Endothelial cell of umbilical vein (primary cell): Measurements from ENCODE around the gene SIRT2. TPM values are rescaled to one million over a fixed set of nuclear protein-coding genes. Genes with fewer than 3 reads are reported as not detected.

Experiments
- BruUV-seq: library from RNA; stranded (reverse); fragments of 400-500 nt; replicated peaks from 2 replicates; lab custom pipeline; 2021; lab: Mats Ljungman, UMichigan
- CTCF ChIA-PET: fragments of 300-600, 350-600 bp; sonication (Branson Sonifier 250); formaldehyde crosslinking; loops from one replicate; lab custom pipeline; 2021; ENCODE audit warnings: antibody characterized with exemption, inconsistent platforms; lab: Charles Lee
- POLR2A ChIA-PET: fragments of 300-600, 350-600 bp; sonication (Branson Sonifier 250); formaldehyde crosslinking; loops from one replicate; lab custom pipeline; 2021; ENCODE audit warnings: antibody characterized with exemption, inconsistent platforms; lab: Charles Lee
- DNase-seq: peaks from one replicate; pipeline ENCODE4 v3.0.0-alpha.2; 2011; ENCODE audit warnings: low read depth, low spot score
- FAIRE-seq: peaks from 2 replicates; lab custom pipeline; 2011; peaks lifted over from hg19 to GRCh38; lab: Jason Lieb, UNC
- H2AFZ ChIP-seq: 2 replicates; pipeline ENCODE4 v1.6.0; 2012; ENCODE audit warnings: low read depth, low read length, control low read depth, inconsistent platforms
- H3K27ac ChIP-seq: 2 replicates; pipeline ENCODE4 v1.5.1; 2011; ENCODE audit warnings: low read depth, mild to moderate bottlenecking, control low read depth, low read length, moderate library complexity; ENCODE audit not compliant: insufficient read depth
- H3K27me3 ChIP-seq, 2 experiments: 2 replicates each; pipeline versions ENCODE4 v1.6.0 to v1.6.1; 2011; ENCODE audit warnings: low read length in 2 of 2, mixed read lengths in 1 of 2; ENCODE audit not compliant: control insufficient read depth in 2 of 2, insufficient read depth in 2 of 2
- H3K36me3 ChIP-seq, 2 experiments: 2 replicates in 1 of 2; 3 replicates in 1 of 2; pipeline ENCODE4 v1.5.1; 2011; ENCODE audit warnings: low read length in 2 of 2, mild to moderate bottlenecking in 1 of 2, moderate library complexity in 1 of 2; ENCODE audit not compliant: control insufficient read depth in 2 of 2, insufficient read depth in 2 of 2; ENCODE audit errors: extremely low read depth in 1 of 2
- H3K4me1 ChIP-seq: 3 replicates; pipeline ENCODE4 v1.5.1; 2011; ENCODE audit warnings: mild to moderate bottlenecking, low read length; ENCODE audit not compliant: control insufficient read depth, insufficient read depth; ENCODE audit errors: extremely low read depth
- H3K4me2 ChIP-seq: 2 replicates; pipeline ENCODE4 v1.6.1; 2011; ENCODE audit warnings: low read length, control low read depth, mixed read lengths; ENCODE audit not compliant: insufficient read depth
- H3K4me3 ChIP-seq, 3 experiments: fragments of 200-600 bp in 1 of 3; sonication (generic), shearing (Covaris generic) in 1 of 3; replicated peaks in 1 of 3; 2 replicates each; pipeline ENCODE4 v1.5.1; 2011 to 2016; ENCODE audit warnings: control low read depth in 3 of 3, low read length in 3 of 3, mild to moderate bottlenecking in 2 of 3, inconsistent platforms in 1 of 3, low read depth in 1 of 3, moderate library complexity in 1 of 3; ENCODE audit not compliant: insufficient read depth in 1 of 3
- H3K79me2 ChIP-seq: 2 replicates; pipeline ENCODE4 v1.6.0; 2012; ENCODE audit warnings: low read length, inconsistent platforms; ENCODE audit not compliant: control insufficient read depth, insufficient read depth
- H3K9ac ChIP-seq: replicated peaks from 2 replicates; pipeline ENCODE3; 2011; ENCODE audit warnings: low read length, control low read depth; ENCODE audit not compliant: insufficient read depth; ENCODE audit errors: extremely low read depth
- H3K9me1 ChIP-seq: replicated peaks from 3 replicates; pipeline ENCODE4 v1.6.0; 2011; ENCODE audit warnings: mild to moderate bottlenecking, low read length; ENCODE audit not compliant: control insufficient read depth, insufficient read depth; ENCODE audit errors: extremely low read depth
- H3K9me3 ChIP-seq: replicated peaks from 2 replicates; pipeline ENCODE4 v1.5.1; 2012; ENCODE audit warnings: low read length, inconsistent platforms; ENCODE audit not compliant: control insufficient read depth, insufficient read depth
- H4K20me1 ChIP-seq: replicated peaks from 2 replicates; pipeline ENCODE3; 2011; ENCODE audit warnings: mild to moderate bottlenecking, low read length; ENCODE audit not compliant: control insufficient read depth, insufficient read depth; ENCODE audit errors: extremely low read depth
- CTCF ChIP-seq, 2 donors: IDR thresholded peaks; 1 replicate in 1 of 2; 2 replicates in 1 of 2; pipeline ENCODE4 v1.5.1; 2011; ENCODE audit warnings: low read length in 2 of 2, mild to moderate bottlenecking in 2 of 2, moderate library complexity in 2 of 2, control low read depth in 1 of 2, inconsistent platforms in 1 of 2, low read depth in 1 of 2; ENCODE audit not compliant: insufficient read depth in 1 of 2; ENCODE audit errors: extremely low read depth in 1 of 2
- EZH2 ChIP-seq: IDR thresholded peaks from 2 replicates; pipeline ENCODE4 v1.6.1; 2012; ENCODE audit warnings: borderline replicate concordance, low read depth, mild to moderate bottlenecking, moderate library complexity, low read length, inconsistent platforms; ENCODE audit not compliant: severe bottlenecking
- GATA2 ChIP-seq: IDR thresholded peaks from 2 replicates; pipeline ENCODE4 v1.7.0; 2011; ENCODE audit warnings: low read depth, mild to moderate bottlenecking, moderate library complexity, mixed read lengths, low read length; ENCODE audit not compliant: insufficient read length, insufficient read depth
- JUN ChIP-seq: IDR thresholded peaks from 2 replicates; pipeline ENCODE4 v1.6.1; 2011; ENCODE audit warnings: borderline replicate concordance, low read depth; ENCODE audit not compliant: insufficient read length, insufficient read depth
- MYC ChIP-seq: IDR thresholded peaks from one replicate; pipeline ENCODE4 v1.6.1; 2011; ENCODE audit warnings: mild to moderate bottlenecking, low read depth, low read length
- POLR2A ChIP-seq: IDR thresholded peaks from 2 replicates; pipeline ENCODE4 v1.6.1; 2012; ENCODE audit warnings: low read depth, mild to moderate bottlenecking, control low read depth, low read length
- POLR2AphosphoS5 ChIP-seq: IDR thresholded peaks from 2 replicates; pipeline ENCODE4 v1.6.1; 2012; ENCODE audit warnings: low read depth, mild to moderate bottlenecking, control low read depth, low read length, moderate library complexity; ENCODE audit not compliant: insufficient read depth
- dilution Hi-C: fragments of 300-500 bp; cut with MboI; formaldehyde crosslinking; loops from one replicate; pipeline ENCODE4 v1.15.0; 2019; ENCODE audit warnings: low sequenced_read_pairs; ENCODE audit not compliant: extremely low pct_ligation_motif_present
- intact Hi-C: fragments of 100-400 bp; cut with micrococcal nuclease; formaldehyde crosslinking; loops from one replicate; pipeline ENCODE4 v1.10.0; 2022
- polyA plus RNA-seq, 4 experiments: library from polyadenylated mRNA; depleted of rRNA in 3 of 4; stranded (reverse) in 3 of 4; unstranded in 1 of 4; fragments of >200 nt; gene quantifications; 2 replicates each; pipeline versions ENCODE4 v1.2.1 to v1.2.3, GENCODE V29; 2011 to 2012; ENCODE audit warnings: missing spikeins in 1 of 4
- total RNA-seq: library from RNA; stranded (reverse); gene quantifications from 2 replicates; pipeline ENCODE4 v1.2.3, GENCODE V29; 2021
- TF ChIP-seq, protein P1 (sequence below): IDR thresholded peaks from 2 replicates; pipeline ENCODE4 v1.6.1; 2011; ENCODE audit not compliant: insufficient read depth, insufficient read length

Gene SIRT2
- total and polyA plus RNA-seq, 2 donors (not counting 3 experiments of a cell fraction or from before 2014, with no cell fraction given), result 47.6 to 72.5 TPM

DNA sequence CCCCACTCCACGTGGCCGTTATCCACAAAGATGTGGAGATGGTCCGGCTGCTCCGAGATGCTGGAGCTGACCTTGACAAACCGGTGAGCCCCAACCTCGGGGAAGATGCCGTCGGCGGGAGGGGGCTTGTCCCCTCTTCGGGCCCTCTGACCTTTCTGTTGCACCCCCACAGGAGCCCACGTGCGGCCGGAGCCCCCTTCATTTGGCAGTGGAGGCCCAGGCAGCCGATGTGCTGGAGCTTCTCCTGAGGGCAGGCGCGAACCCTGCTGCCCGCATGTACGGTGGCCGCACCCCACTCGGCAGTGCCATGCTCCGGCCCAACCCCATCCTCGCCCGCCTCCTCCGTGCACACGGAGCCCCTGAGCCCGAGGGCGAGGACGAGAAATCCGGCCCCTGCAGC, 7.8 kb upstream of the SIRT2 start:
- H3K27ac ChIP-seq, result no peak overlapping the region
- CTCF ChIA-PET, result interaction anchor here (0.7 kb wide), 1 partner anchor 23 kb away, joined by 3 read pairs; the partner anchor contains the start of genes MRPS12 and SARS2
- H3K27me3 ChIP-seq, result no peaks in the 10 kb centered on the region
- no peak for TF ChIP-seq GATA2
- TF ChIP-seq CTCF (IDR thresholded peaks at IDR 0.05; ENCODE audit: extremely low read depth in 1 of 2, insufficient read depth in 1 of 2, low read depth in 1 of 2, low read length in 2 of 2), result no peak
- TF ChIP-seq, protein P1, sequence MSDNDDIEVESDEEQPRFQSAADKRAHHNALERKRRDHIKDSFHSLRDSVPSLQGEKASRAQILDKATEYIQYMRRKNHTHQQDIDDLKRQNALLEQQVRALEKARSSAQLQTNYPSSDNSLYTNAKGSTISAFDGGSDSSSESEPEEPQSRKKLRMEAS, result no peak
- no peak for TF ChIP-seq POLR2A
- TF ChIP-seq MYC, result no peak
- TF ChIP-seq EZH2, result no peak
- no peak for TF ChIP-seq JUN
- no peak for TF ChIP-seq POLR2AphosphoS5
- peaks cover 0 to 21% of the 10 kb centered on the region in 2 experiments for H3K36me3 ChIP-seq
- POLR2A ChIA-PET, result no interaction called here
- no peaks in the 10 kb centered on the region for H3K4me1 ChIP-seq
- no peak overlapping the region for H2AFZ ChIP-seq
- H3K9me3 ChIP-seq, result no peaks in the 10 kb centered on the region
- DNase-seq, result no peak
- H3K79me2 ChIP-seq, result no peaks in the 10 kb centered on the region
- H3K9me1 ChIP-seq, result no peaks in the 10 kb centered on the region
- H3K9ac ChIP-seq, result no peak overlapping the region
- no peak overlapping the region for H3K4me3 ChIP-seq
- no peaks in the 10 kb centered on the region for H4K20me1 ChIP-seq
- dilution Hi-C loops (no loop called here), intact Hi-C loops (no loop called here)
- BruUV-seq, result no TSS peak
- no peak overlapping the region for H3K4me2 ChIP-seq
- no peak for FAIRE-seq
